ENCODE results near the gene DAP3. TPM values are rescaled to one million over a fixed set of nuclear protein-coding genes. Genes with fewer than 3 reads are reported as not detected.
A peak's percentile ranks its signal among the peaks of the same experiment; 100 is the strongest.

Gene DAP3
- total and polyA plus RNA-seq, 9 of the 15 experiments (the other 6 are each of a cell fraction or from before 2014, with no cell fraction given) = 155 to 484 (median 298) TPM

DNA sequence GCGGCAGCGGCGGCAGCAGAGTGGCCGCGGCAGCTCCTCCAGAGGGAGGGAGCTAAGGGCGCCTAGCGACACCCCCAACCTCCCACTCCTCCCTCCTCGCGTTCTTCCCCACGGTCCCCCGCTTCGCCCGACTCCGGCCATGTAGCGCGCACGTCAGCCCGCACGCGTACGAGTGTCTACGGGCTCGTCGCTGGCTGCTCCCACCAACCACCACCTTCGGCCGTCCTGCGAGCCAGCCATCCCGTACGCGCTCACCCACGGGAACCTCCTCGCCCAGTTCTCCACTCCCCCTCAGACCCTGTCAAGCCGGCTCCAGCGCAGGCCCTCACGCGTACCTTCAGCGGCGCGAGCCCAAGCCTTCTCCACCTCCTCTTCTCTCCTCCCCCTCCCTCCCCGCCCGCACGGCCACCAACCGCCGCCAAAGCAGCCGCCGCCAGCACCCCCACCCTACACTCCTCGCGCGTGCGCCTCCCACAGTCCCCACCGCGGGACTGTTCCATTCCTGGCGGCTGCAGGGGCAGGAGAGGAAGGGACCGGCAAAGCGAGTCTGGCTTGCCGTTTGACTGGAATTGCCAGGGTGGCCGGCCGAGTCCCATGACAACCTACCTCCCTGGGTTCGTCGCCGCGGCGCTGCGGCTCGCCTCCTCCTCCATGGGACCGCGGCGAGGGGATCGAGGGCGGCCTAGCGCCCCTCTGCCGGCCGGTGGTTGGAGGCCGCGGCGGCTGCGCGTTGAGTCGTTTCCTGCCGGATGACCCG, 389 bp upstream of the DAP3 start, which contains the start of gene YY1AP1 (continued):
- no peak for TF ChIP-seq ZFP36 (IDR thresholded peaks at IDR 0.05; ENCODE audit: low read depth, low read length, partially characterized antibody)
- TF ChIP-seq, protein P1, sequence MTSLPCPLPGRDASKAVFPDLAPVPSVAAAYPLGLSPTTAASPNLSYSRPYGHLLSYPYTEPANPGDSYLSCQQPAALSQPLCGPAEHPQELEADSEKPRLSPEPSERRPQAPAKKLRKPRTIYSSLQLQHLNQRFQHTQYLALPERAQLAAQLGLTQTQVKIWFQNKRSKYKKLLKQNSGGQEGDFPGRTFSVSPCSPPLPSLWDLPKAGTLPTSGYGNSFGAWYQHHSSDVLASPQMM (CRISPR knock-in tag; IDR thresholded peaks at IDR 0.05) = no peak
- TF ChIP-seq PPARD (CRISPR knock-in tag; IDR thresholded peaks at IDR 0.05) = no peak
- TF ChIP-seq PYGO2 (tag; IDR thresholded peaks at IDR 0.05) = no peak
- TF ChIP-seq TAL1 (IDR thresholded peaks at IDR 0.05) = no peak
- TF ChIP-seq, protein P2, sequence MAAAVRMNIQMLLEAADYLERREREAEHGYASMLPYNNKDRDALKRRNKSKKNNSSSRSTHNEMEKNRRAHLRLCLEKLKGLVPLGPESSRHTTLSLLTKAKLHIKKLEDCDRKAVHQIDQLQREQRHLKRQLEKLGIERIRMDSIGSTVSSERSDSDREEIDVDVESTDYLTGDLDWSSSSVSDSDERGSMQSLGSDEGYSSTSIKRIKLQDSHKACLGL (CRISPR knock-in tag; IDR thresholded peaks at IDR 0.05; ENCODE audit: borderline replicate concordance, poor library complexity, severe bottlenecking) = no peak
- no peak for TF ChIP-seq ZNF41 (CRISPR knock-in tag; conservative IDR thresholded peaks at IDR 0.05)
- no peak for TF ChIP-seq ZFPM2 (CRISPR knock-in tag; IDR thresholded peaks at IDR 0.05)
- TF ChIP-seq U2AF1 (optimal IDR thresholded peaks at IDR 0.05; ENCODE audit: low read depth, low read length) = no peak
- TF ChIP-seq, protein P3, sequence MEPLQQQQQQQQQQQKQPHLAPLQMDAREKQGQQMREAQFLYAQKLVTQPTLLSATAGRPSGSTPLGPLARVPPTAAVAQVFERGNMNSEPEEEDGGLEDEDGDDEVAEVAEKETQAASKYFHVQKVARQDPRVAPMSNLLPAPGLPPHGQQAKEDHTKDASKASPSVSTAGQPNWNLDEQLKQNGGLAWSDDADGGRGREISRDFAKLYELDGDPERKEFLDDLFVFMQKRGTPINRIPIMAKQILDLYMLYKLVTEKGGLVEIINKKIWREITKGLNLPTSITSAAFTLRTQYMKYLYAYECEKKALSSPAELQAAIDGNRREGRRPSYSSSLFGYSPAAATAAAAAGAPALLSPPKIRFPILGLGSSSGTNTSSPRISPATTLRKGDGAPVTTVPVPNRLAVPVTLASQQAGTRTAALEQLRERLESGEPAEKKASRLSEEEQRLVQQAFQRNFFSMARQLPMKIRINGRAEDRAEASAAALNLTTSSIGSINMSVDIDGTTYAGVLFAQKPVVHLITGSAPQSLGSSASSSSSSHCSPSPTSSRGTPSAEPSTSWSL (CRISPR knock-in tag; IDR thresholded peaks at IDR 0.05; ENCODE audit: borderline replicate concordance) = no peak
- TF ChIP-seq ZNF589 (CRISPR knock-in tag; IDR thresholded peaks at IDR 0.05; ENCODE audit: low read depth) = no peak
- TF ChIP-seq, protein P4, sequence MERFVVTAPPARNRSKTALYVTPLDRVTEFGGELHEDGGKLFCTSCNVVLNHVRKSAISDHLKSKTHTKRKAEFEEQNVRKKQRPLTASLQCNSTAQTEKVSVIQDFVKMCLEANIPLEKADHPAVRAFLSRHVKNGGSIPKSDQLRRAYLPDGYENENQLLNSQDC (CRISPR knock-in tag; IDR thresholded peaks at IDR 0.05) = no peak
- TF ChIP-seq HMG20A (CRISPR knock-in tag; conservative IDR thresholded peaks at IDR 0.05) = no peak
- TF ChIP-seq CHCHD3 (CRISPR knock-in tag; IDR thresholded peaks at IDR 0.05) = peak; percentile 20; the same call in 1 of the 2 replicates
- TF ChIP-seq, protein P5, sequence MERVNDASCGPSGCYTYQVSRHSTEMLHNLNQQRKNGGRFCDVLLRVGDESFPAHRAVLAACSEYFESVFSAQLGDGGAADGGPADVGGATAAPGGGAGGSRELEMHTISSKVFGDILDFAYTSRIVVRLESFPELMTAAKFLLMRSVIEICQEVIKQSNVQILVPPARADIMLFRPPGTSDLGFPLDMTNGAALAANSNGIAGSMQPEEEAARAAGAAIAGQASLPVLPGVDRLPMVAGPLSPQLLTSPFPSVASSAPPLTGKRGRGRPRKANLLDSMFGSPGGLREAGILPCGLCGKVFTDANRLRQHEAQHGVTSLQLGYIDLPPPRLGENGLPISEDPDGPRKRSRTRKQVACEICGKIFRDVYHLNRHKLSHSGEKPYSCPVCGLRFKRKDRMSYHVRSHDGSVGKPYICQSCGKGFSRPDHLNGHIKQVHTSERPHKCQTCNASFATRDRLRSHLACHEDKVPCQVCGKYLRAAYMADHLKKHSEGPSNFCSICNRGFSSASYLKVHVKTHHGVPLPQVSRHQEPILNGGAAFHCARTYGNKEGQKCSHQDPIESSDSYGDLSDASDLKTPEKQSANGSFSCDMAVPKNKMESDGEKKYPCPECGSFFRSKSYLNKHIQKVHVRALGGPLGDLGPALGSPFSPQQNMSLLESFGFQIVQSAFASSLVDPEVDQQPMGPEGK (CRISPR knock-in tag; IDR thresholded peaks at IDR 0.05; ENCODE audit: borderline replicate concordance) = no peak
- TF ChIP-seq, protein P6, sequence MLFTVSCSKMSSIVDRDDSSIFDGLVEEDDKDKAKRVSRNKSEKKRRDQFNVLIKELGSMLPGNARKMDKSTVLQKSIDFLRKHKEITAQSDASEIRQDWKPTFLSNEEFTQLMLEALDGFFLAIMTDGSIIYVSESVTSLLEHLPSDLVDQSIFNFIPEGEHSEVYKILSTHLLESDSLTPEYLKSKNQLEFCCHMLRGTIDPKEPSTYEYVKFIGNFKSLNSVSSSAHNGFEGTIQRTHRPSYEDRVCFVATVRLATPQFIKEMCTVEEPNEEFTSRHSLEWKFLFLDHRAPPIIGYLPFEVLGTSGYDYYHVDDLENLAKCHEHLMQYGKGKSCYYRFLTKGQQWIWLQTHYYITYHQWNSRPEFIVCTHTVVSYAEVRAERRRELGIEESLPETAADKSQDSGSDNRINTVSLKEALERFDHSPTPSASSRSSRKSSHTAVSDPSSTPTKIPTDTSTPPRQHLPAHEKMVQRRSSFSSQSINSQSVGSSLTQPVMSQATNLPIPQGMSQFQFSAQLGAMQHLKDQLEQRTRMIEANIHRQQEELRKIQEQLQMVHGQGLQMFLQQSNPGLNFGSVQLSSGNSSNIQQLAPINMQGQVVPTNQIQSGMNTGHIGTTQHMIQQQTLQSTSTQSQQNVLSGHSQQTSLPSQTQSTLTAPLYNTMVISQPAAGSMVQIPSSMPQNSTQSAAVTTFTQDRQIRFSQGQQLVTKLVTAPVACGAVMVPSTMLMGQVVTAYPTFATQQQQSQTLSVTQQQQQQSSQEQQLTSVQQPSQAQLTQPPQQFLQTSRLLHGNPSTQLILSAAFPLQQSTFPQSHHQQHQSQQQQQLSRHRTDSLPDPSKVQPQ (CRISPR knock-in tag; IDR thresholded peaks at IDR 0.05; ENCODE audit: borderline replicate concordance) = no peak
- TF ChIP-seq SMARCA4 (IDR thresholded peaks at IDR 0.05) = no peak
- TF ChIP-seq NFRKB (IDR thresholded peaks at IDR 0.05; ENCODE audit: low read depth) = 0 out of 2 replicates have a peak, but pooled peaks have one; percentile 71
- TF ChIP-seq ERF (CRISPR knock-in tag; IDR thresholded peaks at IDR 0.05) = peak; percentile 84; the same call in 1 of the 2 replicates
- no peak for TF ChIP-seq CSDE1 (IDR thresholded peaks at IDR 0.05)
- TF ChIP-seq MCM7 (IDR thresholded peaks at IDR 0.05) = no peak
- TF ChIP-seq HOXB6 (CRISPR knock-in tag; IDR thresholded peaks at IDR 0.05; ENCODE audit: borderline replicate concordance) = no peak
